Bronchus fibroblast of lung (primary cell): Measurements from ENCODE around the gene C3orf62. TPM values are rescaled to one million over a fixed set of nuclear protein-coding genes. Genes with fewer than 3 reads are reported as not detected.

Experiments
- total RNA-seq: library from RNA; depleted of rRNA; stranded (reverse); fragments of >200 nt; gene quantifications from 2 replicates; pipeline ENCODE4 v1.2.3, GENCODE V29; 2015

C3orf62 gene
- 0.34 and 0.74 TPM in 2 replicates for total RNA-seq

GRCh38 chr3:49276475-49277382 lies at the start of gene C3orf62:
TSS of gene C3orf62 (minus strand) at chr3:49277232. CDS start at chr3:49276872, 360 bp downstream.

Other genes starting within 250 kb of the C3orf62 start
- gene IMPDH2, start 247.8 kb downstream of the C3orf62 start, total RNA-seq, result 314 and 337 TPM in 2 replicates
- 53.5 and 72.1 TPM in 2 replicates for gene QRICH1, start 183.2 kb downstream of the C3orf62 start, total RNA-seq
- 364 and 369 TPM in 2 replicates for gene QARS1, start 172.5 kb downstream of the C3orf62 start, total RNA-seq
- 41.2 and 43.2 TPM in 2 replicates for gene USP19, start 156.4 kb downstream of the C3orf62 start, total RNA-seq
- gene LAMB2, start 144.2 kb downstream of the C3orf62 start, total RNA-seq, result 215 and 282 TPM in 2 replicates
- gene CCDC71, start 110.9 kb downstream of the C3orf62 start, total RNA-seq, result 32.3 and 37.7 TPM in 2 replicates
- gene KLHDC8B, start 105.6 kb downstream of the C3orf62 start, total RNA-seq, result 13.4 and 14.1 TPM in 2 replicates
- gene USP4, start 62.8 kb upstream of the C3orf62 start, total RNA-seq, result 7.6 and 7.7 TPM in 2 replicates
- gene GPX1, start 81.1 kb upstream of the C3orf62 start, total RNA-seq, result 639 and 677 TPM in 2 replicates
- 530 and 559 TPM in 2 replicates for gene RHOA, start 134.7 kb upstream of the C3orf62 start, total RNA-seq
- gene TCTA, start 135.2 kb upstream of the C3orf62 start, total RNA-seq, result 14.7 and 15.5 TPM in 2 replicates
- 2.5 and 2.7 TPM in 2 replicates for gene AMT, start 145.2 kb upstream of the C3orf62 start, total RNA-seq
- gene NICN1, start 152.1 kb upstream of the C3orf62 start, total RNA-seq, result 2.8 and 5.0 TPM in 2 replicates
- 59.6 and 64.9 TPM in 2 replicates for gene DAG1, start 193.0 kb upstream of the C3orf62 start, total RNA-seq